ENCODE measurements around the gene SLC16A7.

Gene SLC16A7

GRCh38 chr12:59672273-59672672, 76.4 kb downstream of the SLC16A7 start:
- no peak overlapping the region for H3K27ac ChIP-seq (ENCODE audit: poor library complexity, severe bottlenecking)
- H3K36me3 ChIP-seq (ENCODE audit: low read depth), result no peaks in the 10 kb centered on the region
- no peak for ATAC-seq (ENCODE audit: low read depth)
- H3K27me3 ChIP-seq (ENCODE audit: insufficient read depth, poor library complexity, severe bottlenecking), result no peaks in the 10 kb centered on the region
- no peak for DNase-seq (ENCODE audit: low spot score)
- peaks cover 4% of the 10 kb centered on the region for H3K9me3 ChIP-seq (ENCODE audit: severe bottlenecking)
- H3K4me1 ChIP-seq (ENCODE audit: insufficient read depth, poor library complexity, severe bottlenecking), result no peaks in the 10 kb centered on the region
- H3K4me3 ChIP-seq (ENCODE audit: severe bottlenecking), result no peak overlapping the region
- no peak for TF ChIP-seq CTCF (IDR thresholded peaks at IDR 0.05; ENCODE audit: poor library complexity, severe bottlenecking)

GRCh38 chr12:59675461-59675860, 79.6 kb downstream of the SLC16A7 start:
- ATAC-seq (ENCODE audit: low read depth), result no peak
- TF ChIP-seq CTCF (IDR thresholded peaks at IDR 0.05; ENCODE audit: poor library complexity, severe bottlenecking), result no peak
- Histone ChIP-seq H3K36me3 (ENCODE audit: low read depth) (no peaks in the 10 kb centered on the region), H3K27ac (ENCODE audit: poor library complexity, severe bottlenecking) (no peak overlapping the region), H3K4me1 (ENCODE audit: insufficient read depth, poor library complexity, severe bottlenecking) (no peaks in the 10 kb centered on the region), H3K4me3 (ENCODE audit: severe bottlenecking) (no peak overlapping the region), H3K27me3 (ENCODE audit: insufficient read depth, poor library complexity, severe bottlenecking) (no peaks in the 10 kb centered on the region), H3K9me3 (ENCODE audit: severe bottlenecking) (no peaks in the 10 kb centered on the region)
- no peak for DNase-seq (ENCODE audit: low spot score)

GRCh38 chr12:59677857-59678256, 82.0 kb downstream of the SLC16A7 start:
- H3K9me3 ChIP-seq (ENCODE audit: severe bottlenecking), result no peaks in the 10 kb centered on the region

GRCh38 chr12:59678759-59679411, 83.1 kb downstream of the SLC16A7 start:
- DNase-seq (ENCODE audit: low spot score), result no peak
- Histone ChIP-seq H3K9me3 (ENCODE audit: severe bottlenecking) (no peaks in the 10 kb centered on the region), H3K4me3 (ENCODE audit: severe bottlenecking) (no peak overlapping the region), H3K27me3 (ENCODE audit: insufficient read depth, poor library complexity, severe bottlenecking) (no peaks in the 10 kb centered on the region), H3K27ac (ENCODE audit: poor library complexity, severe bottlenecking) (no peak overlapping the region), H3K4me1 (ENCODE audit: insufficient read depth, poor library complexity, severe bottlenecking) (no peaks in the 10 kb centered on the region), H3K36me3 (ENCODE audit: low read depth) (no peaks in the 10 kb centered on the region)
- no peak for TF ChIP-seq CTCF (IDR thresholded peaks at IDR 0.05; ENCODE audit: poor library complexity, severe bottlenecking)
- ATAC-seq (ENCODE audit: low read depth), result no peak

More at GRCh38 chr12:59677857-59678256, 82.0 kb downstream of the SLC16A7 start:
- DNase-seq (ENCODE audit: low spot score) (no peak), ATAC-seq (ENCODE audit: low read depth) (no peak)
- Histone ChIP-seq H3K27ac (ENCODE audit: poor library complexity, severe bottlenecking) (no peak overlapping the region), H3K4me1 (ENCODE audit: insufficient read depth, poor library complexity, severe bottlenecking) (no peaks in the 10 kb centered on the region), H3K27me3 (ENCODE audit: insufficient read depth, poor library complexity, severe bottlenecking) (no peaks in the 10 kb centered on the region), H3K4me3 (ENCODE audit: severe bottlenecking) (no peak overlapping the region), H3K36me3 (ENCODE audit: low read depth) (no peaks in the 10 kb centered on the region)
- no peak for TF ChIP-seq CTCF (IDR thresholded peaks at IDR 0.05; ENCODE audit: poor library complexity, severe bottlenecking)

GRCh38 chr12:59689776-59690175, 93.9 kb downstream of the SLC16A7 start:
- H3K27me3 ChIP-seq (ENCODE audit: insufficient read depth, poor library complexity, severe bottlenecking), result no peaks in the 10 kb centered on the region
- H3K4me1 ChIP-seq (ENCODE audit: insufficient read depth, poor library complexity, severe bottlenecking), result no peaks in the 10 kb centered on the region
- DNase-seq (ENCODE audit: low spot score), result no peak
- no peak for ATAC-seq (ENCODE audit: low read depth)
- no peak overlapping the region for H3K4me3 ChIP-seq (ENCODE audit: severe bottlenecking)
- no peak for TF ChIP-seq CTCF (IDR thresholded peaks at IDR 0.05; ENCODE audit: poor library complexity, severe bottlenecking)
- no peak overlapping the region for H3K27ac ChIP-seq (ENCODE audit: poor library complexity, severe bottlenecking)
- H3K36me3 ChIP-seq (ENCODE audit: low read depth), result no peaks in the 10 kb centered on the region
- H3K9me3 ChIP-seq (ENCODE audit: severe bottlenecking), result no peaks in the 10 kb centered on the region

Data from RWPE2 (cell line).